CD4-positive, alpha-beta T cell treated with Interleukin-17A for 1 hour (primary cell): ENCODE measurements around the gene TRIM43B.
"Not testable (repeated sequence)": the region's sequence is repeated elsewhere in the genome, so short reads cannot be mapped to it uniquely, and the experiment has no call there.

Source experiments
- DNase-seq: peaks from one replicate; pipeline ENCODE4 v3.0.0-alpha.2; 2020

The TRIM43B gene

DNA sequence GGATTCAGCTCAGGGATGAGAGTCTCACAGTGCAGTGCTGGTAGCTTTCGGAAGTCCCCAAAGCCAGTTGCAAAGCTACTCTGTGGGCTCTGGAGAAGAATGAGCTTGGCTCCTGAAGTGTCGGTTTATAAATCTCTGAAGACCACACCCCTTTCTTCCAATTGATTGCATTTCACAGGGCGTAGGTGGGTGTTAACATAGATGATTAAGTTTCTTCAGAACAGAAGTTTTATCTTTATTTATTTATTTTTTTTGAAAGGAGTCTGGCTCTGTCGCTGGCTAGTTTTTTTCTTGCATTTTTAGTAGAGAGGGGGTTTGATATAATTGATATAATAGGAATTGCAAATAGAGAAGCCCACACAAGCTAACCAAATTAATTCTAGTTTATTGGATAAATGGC, at the start of gene TRIM43B:
Gene TRIM43B, minus strand, starts transcription at position 101 of the 400 bp plus-strand sequence. CDS start 2,040 bp downstream, outside the sequence.
- not testable (repeated sequence) for DNase-seq

DNA sequence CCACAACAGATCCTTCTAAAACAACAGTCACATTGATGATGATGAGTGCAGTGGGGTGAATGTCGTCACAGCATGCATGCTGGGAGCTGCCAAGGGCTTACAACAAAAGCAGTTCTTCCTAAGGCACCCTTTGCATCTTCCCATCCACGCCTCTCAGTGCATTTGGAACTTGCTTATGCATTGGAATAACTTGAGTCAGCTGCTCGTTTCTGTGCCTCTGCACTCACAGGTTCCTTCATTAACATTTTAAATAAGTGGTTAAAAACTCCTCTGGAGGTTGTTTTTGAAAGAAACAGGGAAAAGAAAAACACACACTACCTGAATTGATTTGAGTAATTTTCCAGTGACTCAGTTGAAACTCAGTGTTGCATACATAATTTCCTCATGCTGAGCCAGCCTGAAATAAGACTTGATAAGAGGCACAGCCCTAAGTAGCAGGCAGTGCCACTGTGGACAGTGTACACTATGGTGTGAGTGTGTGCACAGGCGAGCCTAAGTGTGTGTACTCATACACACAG, 46.8 kb upstream of the TRIM43B start:
- DNase-seq = no peak

- DNase-seq = no peak
Observed at GRCh38 chr2:95530734-95531133, 46.2 kb upstream of the TRIM43B start.

DNA sequence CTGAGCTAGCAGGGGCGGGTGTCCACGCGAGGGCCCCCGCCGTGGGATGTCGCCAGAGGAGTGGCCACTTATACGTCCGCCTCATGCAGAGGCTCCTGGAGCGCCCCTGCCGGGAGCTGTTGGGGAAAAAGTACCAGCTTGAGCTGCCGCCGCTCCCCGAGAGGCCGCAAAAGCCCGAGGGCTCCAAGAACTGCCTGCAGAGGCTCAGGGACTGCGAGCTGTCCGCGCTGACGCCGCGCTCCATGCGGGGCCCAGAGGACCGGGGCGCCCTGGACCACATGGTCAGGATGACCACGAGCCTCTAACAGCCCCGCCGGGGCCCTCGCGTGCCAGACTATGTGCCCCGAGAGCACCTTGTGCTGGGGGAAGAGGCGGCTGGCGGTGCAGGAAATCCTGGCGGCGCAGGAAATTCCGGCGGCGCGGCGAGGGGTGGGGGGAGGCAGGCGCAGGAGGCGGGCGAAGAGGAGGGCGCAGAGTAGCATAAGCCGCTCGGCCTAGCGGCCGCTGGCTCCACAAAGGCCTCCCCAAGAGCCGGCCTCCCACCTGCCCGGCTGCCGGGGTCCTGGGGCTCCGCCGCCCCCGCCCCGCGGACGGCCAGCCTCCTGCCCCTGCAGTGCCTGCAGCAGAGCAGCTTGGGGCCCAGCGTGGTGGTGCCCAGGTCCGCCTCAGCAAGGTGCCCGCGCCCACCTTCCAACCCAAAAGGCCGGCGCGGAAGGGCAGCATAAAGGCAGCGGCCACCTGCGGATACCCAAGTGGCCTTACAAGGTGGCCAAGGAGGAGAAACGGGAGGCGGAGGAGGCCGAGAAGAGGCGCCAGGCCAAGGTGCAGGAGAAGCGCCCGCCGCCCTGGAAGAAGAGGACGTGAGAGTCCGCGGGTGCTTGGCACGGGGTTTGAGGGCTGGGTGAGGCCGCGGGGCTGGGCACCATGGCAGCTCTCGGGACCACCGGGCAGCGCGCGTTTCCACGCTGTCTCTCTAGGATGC, 42.1 kb upstream of the TRIM43B start:
- peak; percentile 61 for DNase-seq

- DNase-seq = no peak
Observed at GRCh38 chr2:95525294-95526035, 40.9 kb upstream of the TRIM43B start.

GRCh38 chr2:95524195-95524594, 39.6 kb upstream of the TRIM43B start:
- no peak for DNase-seq

DNA sequence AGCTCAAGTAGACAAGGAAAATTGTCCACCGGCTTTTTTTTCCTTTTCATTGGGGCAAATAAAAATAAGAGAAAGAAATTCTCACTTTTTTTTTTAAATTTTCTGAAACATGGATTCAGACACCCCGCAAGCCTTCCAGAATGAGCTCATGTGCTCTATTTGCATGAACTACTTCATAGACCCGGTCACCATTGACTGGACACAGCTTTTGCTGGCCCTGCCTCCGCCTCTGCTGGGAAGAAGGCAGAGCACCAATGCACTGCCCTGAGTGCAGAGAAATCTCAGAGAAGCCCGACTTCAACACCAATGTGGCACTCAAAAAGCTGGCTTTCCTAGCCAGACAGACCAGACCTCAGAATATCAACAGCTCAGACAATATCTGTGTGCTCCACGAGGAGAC, 30.2 kb upstream of the TRIM43B start:
- no peak for DNase-seq

DNA sequence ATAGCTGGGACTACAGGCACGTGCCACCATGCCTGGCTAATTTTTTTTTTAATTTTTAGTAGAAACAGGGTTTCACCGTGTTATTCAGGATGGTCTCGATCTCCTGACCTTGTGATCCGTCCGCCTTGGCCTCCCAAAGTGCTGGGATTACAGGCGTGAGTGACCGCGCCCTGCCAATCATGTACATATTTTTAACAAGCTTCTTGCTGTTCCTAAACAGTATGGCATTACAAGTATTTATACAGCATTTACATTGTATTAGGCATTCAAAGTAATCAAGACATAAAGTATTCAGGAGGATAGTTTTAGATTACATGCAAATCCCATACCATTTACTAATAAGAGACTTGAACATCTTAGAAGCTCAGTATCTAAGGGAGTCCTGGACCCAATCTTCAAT, 29.7 kb upstream of the TRIM43B start:
- DNase-seq = not testable (repeated sequence)

DNA sequence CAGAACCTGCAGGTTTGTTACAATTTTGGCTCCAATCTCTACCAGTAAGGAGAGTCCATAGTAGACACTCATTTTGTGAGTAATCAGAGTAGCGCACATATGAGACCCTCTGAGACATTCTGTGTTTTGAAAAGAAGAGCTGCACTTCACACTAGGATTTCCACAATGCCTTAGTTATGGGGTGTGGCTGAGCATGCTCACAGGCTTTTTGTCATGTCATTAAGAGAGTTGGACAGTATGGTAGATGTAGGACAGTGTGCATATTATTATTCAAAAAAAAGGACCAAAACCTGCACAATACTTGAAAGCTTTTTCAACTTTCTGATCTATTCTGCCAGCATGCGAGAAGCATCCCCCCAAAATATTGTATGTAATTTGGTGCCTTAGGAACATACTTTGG, 24.9 kb upstream of the TRIM43B start:
- DNase-seq = no peak

DNA sequence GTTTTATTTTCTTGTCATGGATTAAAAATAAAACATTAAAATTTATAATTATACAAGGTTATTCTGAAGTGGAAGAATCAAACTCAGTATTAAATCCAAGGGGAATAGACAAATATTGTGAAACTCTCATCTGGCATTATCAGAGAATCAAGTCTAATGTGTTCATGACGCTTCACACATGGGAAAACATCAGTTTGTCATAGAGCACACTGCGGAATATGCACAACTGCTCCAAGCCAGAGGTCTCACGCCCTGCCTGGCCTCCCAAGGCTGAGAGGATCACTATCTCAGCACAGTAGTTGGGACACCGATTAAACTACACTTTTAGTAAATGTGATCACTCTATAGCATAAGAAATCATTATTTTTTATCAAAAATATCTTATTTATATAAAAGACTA, 20.7 kb upstream of the TRIM43B start:
- no peak for DNase-seq

DNA sequence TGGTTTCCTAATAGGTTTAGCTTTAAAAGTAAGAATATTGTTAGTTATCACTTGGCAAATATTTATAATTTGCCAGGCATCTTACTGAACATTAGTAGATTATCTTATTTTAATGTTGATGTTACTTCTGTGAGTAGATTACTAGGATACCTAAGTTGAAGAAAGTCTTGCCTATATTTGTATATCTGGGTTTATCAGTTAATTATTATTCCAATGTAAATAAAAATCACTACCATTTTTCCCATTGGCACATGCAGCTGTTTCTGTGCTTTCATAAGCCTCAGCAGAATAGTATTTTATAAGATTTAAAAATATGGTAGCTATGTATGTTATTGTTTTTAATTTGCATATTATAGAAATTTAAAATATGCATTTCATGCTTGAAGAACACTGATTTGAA, 16.3 kb upstream of the TRIM43B start:
- DNase-seq = no peak

DNA sequence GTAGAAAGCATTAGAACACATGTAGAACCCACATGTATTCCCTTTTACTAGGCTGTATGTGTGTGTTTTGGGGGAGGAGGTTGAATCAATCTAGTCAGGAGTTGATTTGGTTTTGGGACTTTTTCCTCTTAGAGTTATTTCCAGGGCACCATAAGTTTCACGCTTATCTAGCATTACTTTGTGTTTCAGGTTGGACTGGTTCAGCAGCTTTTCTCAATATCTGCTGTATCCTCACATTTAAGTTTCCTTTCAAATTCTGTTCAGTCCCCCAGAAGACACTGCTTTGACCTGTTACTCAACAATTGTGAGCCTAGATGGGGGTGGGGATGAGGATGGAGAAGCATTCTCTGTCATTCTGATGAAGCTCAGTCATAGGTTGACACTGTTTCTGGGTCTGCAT, 7.5 kb upstream of the TRIM43B start:
- not testable (repeated sequence) for DNase-seq

- DNase-seq = not testable (repeated sequence)
Observed at GRCh38 chr2:95475025-95475424, 9.5 kb downstream of the TRIM43B start.

- DNase-seq = not testable (repeated sequence)
Observed at GRCh38 chr2:95467984-95468383, 16.6 kb downstream of the TRIM43B start.

DNA sequence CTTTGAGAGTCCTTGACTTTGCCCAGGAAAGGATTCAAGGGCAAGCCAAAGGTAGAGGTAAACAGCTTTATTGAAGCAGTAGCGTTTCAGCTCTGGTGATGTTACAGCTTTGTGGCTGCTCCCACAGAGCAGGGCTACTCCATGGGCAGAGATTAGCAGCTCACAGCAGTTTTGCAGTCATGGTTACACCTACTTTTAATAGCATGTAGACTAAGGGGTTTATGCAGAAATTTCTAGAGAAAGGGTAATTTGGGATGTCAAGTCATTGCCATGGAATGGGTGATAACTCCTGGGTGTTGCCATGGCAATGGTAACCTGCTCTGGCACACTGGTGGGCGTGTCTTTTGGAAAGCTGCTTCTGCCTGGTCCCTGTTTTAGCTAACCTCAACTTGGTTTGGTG, 18.0 kb downstream of the TRIM43B start:
- not testable (repeated sequence) for DNase-seq

DNA sequence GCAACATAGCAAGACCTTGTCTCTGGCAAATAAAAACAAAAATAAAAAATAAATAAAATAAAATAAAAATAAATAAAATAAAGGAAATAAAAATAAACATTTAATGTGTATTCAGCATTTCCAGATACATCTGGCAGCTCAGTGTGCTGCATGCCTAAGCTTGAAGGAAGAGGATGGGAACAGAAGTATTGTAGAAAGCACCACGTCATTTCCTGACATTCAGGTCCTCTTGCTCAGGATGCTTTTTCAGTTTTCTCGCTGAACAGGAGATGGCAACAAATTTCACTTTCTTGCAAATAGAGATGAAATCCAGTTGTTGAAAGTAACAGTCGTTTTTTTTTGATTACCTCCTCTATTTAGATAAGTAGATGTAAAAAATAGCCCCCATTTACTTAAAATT, 21.3 kb downstream of the TRIM43B start:
- DNase-seq = not testable (repeated sequence)

- not testable (repeated sequence) for DNase-seq
Observed at GRCh38 chr2:95445317-95445716, 39.2 kb downstream of the TRIM43B start.

GRCh38 chr2:95442474-95443099, 42.0 kb downstream of the TRIM43B start:
- not testable (repeated sequence) for DNase-seq

GRCh38 chr2:95435872-95436209, 48.7 kb downstream of the TRIM43B start:
- DNase-seq = not testable (repeated sequence)

DNA sequence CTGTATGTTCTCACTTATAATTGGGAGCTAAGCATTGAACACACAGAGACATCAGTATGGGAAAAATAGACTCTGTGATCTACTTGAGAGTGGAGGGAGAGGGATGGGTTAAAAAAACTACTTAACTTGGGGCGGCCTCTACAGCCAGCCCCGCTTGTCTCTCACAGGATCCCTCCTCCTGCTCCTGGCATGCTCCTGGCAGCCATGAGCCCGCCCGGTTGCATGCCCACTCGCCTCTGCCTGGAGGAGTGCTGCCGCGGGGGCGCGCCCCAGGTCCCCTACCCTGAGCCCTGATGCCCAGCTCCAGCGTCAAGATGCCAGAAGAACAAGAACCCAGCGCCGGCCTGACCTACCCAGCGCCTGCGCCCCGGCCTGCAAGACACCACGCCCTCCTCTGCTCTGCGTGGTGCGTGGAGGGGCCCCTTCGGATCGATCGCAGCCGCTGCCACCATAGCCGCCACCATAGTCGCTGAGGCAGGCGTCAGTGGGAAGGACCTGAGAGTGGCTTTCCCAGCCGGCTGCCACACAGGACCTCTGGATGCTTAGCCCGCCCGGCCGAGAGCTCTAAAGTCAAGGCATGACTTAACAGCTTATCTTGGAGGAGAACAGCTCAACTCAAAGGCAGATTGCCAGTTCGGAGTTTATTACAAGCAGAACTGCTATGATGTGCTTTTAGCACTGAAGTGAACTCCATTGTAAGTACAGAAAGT, 49.2 kb downstream of the TRIM43B start:
- DNase-seq = not testable (repeated sequence)

DNA sequence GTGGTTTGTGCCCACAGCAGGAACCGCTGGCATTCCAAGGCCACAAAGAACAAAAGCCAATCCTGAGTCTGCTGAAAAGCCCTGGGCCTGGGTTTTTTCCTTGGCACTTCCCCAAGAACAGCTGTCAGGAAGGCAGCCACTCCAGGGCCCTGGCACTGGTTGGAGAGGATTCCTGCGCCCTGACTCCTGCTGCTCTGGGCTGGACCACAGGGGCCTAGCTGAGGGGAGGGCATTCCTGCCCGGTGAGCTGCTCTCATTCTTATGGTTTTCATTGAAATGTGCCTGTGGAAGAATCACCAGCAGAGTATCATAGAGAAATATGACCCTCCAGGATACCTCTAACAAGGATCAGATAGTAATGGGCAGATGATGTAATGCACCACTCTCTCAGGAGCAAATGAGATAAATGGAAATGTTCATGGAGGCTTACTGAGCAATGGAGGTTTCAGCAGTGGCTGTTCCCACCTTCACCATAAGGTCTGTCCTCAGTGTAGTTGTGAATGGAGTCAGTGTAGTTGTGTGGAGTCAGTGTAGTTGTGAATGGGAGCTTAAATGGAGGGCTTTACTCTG, 50.0 kb downstream of the TRIM43B start:
- DNase-seq = not testable (repeated sequence)

DNA sequence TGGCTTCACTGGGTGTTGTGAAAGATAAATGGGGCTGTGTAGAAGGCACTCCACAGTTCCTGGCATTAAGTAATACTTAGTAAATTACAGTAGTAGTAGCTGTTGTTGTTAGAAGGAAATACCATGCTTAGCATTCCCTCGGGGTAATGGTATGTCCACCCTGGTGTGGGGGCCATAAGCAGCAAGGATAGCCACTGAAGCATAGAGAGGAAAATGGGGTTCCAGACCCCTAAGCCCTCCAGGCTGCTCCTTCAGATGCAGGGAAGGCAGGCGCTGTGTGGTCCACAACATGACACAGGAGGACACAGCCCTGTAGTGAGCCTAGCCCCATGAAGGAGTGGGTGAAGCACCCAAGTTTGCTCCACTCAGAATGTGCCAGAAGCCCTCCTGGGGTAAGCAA, 50.6 kb downstream of the TRIM43B start:
- DNase-seq = not testable (repeated sequence)
